T-helper 17 cell (primary cell): Measurements from ENCODE around the gene FAM111B. TPM values are rescaled to one million over a fixed set of nuclear protein-coding genes. Genes with fewer than 3 reads are reported as not detected.

Experiments
- ATAC-seq: fragments of 150-1000 bp; cut with Tn5 transposase; 2 replicates; pipeline ENCODE4 v1.10.0; 2021; ENCODE audit warnings: mild to moderate bottlenecking, moderate library complexity
- DNase-seq, 3 donors: peaks; one replicate each; pipeline versions ENCODE4 v3.0.0 to v3.0.0-alpha.2; 2020 to 2021
- H3K9me3 ChIP-seq: one replicate; pipeline ENCODE4 v1.7.0; 2013; ENCODE audit warnings: low read length, mild to moderate bottlenecking; ENCODE audit not compliant: control insufficient read depth, poor library complexity, severe bottlenecking
- H3K27ac Mint-ChIP-seq: one replicate; pipeline ENCODE4 v1.8.0; 2022; ENCODE audit warnings: mild to moderate bottlenecking, moderate library complexity, mixed read lengths
- H3K27me3 Mint-ChIP-seq: one replicate; pipeline ENCODE4 v1.8.0; 2022; ENCODE audit warnings: mixed read lengths
- H3K36me3 Mint-ChIP-seq: one replicate; pipeline ENCODE4 v1.8.0; 2022; ENCODE audit warnings: low read depth, mixed read lengths
- H3K4me1 Mint-ChIP-seq: one replicate; pipeline ENCODE4 v1.8.0; 2022; ENCODE audit warnings: mild to moderate bottlenecking, mixed read lengths
- H3K4me3 Mint-ChIP-seq: one replicate; pipeline ENCODE4 v1.8.0; 2022; ENCODE audit warnings: mild to moderate bottlenecking, moderate library complexity, mixed read lengths
- total RNA-seq, 4 donors: library from RNA in 2 of 4; stranded (reverse) in 2 of 4; gene quantifications; one replicate each; pipeline ENCODE4 v1.2.3 and lab custom pipeline; 2022 to 2026

The FAM111B gene
- total RNA-seq, 2 donors from 2014 or later, result 1.4 to 2.0 TPM

- H3K9me3 ChIP-seq, result no peaks in the 10 kb centered on the region
- Mint-ChIP-seq H3K27ac (no peak overlapping the region), H3K27me3 (no peaks in the 10 kb centered on the region), H3K4me3 (no peak overlapping the region), H3K4me1 (peaks cover 16% of the 10 kb centered on the region), H3K36me3 (peaks cover 4% of the 10 kb centered on the region)
- ATAC-seq, result no peak
- no peak for DNase-seq
Measured at GRCh38 chr11:59175091-59175501, 68.1 kb downstream of the FAM111B start.

GRCh38 chr11:59176330-59176729 lies 69.3 kb downstream of the FAM111B start:
- no peak for ATAC-seq
- no peaks in the 10 kb centered on the region for H3K27me3 Mint-ChIP-seq
- peaks cover 16% of the 10 kb centered on the region for H3K4me1 Mint-ChIP-seq

More at GRCh38 chr11:59176330-59176729, 69.3 kb downstream of the FAM111B start:
- H3K9me3 ChIP-seq, result no peaks in the 10 kb centered on the region
- DNase-seq, result no peak
- Mint-ChIP-seq H3K36me3 (peaks cover 4% of the 10 kb centered on the region), H3K4me3 (no peak overlapping the region), H3K27ac (no peak overlapping the region)

Other genes with a start within 250 kb of the FAM111B start
- gene GLYATL1, start 167.7 kb upstream of the FAM111B start, total RNA-seq, result not detected
- gene GLYATL1B, start 20.9 kb upstream of the FAM111B start, total RNA-seq, result not detected
- gene FAM111A, start 35.6 kb downstream of the FAM111B start, total RNA-seq, result 10 to 100 TPM; 60.5 to 63.6 TPM
- 1 to 10 TPM; 1.1 to 1.4 TPM for gene DTX4, start 64.9 kb downstream of the FAM111B start, total RNA-seq
- 10 to 100 TPM in 1 of 2 donors, 1 to 10 TPM in 1; 5.4 to 12.0 TPM for gene MPEG1, start 105.7 kb downstream of the FAM111B start, total RNA-seq